Suprapubic skin (tissue), 3 donors: Measurements from ENCODE around the gene HIBCH.

ENCODE experiments used
- CTCF ChIP-seq, 2 donors: fragments of 200-600 bp in 1 of 2; fragments of 450-650 bp in 1 of 2; sonication (generic) in 1 of 2; IDR thresholded peaks; one replicate each; pipeline ENCODE4 v1.5.1; 2016 to 2019; ENCODE audit warnings: antibody characterized with exemption in 2 of 2, mild to moderate bottlenecking in 1 of 2, moderate library complexity in 1 of 2
- POLR2A ChIP-seq, 2 donors: fragments of 450-650 bp; IDR thresholded peaks; one replicate each; pipeline ENCODE4 v1.6.1; 2017; ENCODE audit warnings: antibody characterized with exemption in 2 of 2, mild to moderate bottlenecking in 2 of 2, moderate library complexity in 2 of 2

- TF ChIP-seq CTCF (IDR thresholded peaks at IDR 0.05) (no peak), POLR2A (IDR thresholded peaks at IDR 0.05) (no peak)
Observed at GRCh38 chr2:190362894-190363293, 43.3 kb upstream of the HIBCH start.
